Neural cell (in vitro differentiated cells): ENCODE data around the gene DTHD1. TPM values are rescaled to one million over a fixed set of nuclear protein-coding genes. Genes with fewer than 3 reads are reported as not detected.

Experiments used
- H2AFZ ChIP-seq: fragments of 200-600, 300-800 bp; sonication (generic), shearing (Covaris generic); 2 replicates; pipeline ENCODE4 v1.6.0; 2014; ENCODE audit warnings: low read depth, mild to moderate bottlenecking, antibody characterized with exemption, low read length, moderate library complexity
- H3F3A ChIP-seq: fragments of 200-600 bp; shearing (Covaris generic); 2 replicates; pipeline ENCODE4 v1.6.1; 2016; ENCODE audit warnings: mild to moderate bottlenecking, moderate library complexity, mixed read lengths, antibody characterized with exemption, low read length; ENCODE audit not compliant: insufficient read depth, poor library complexity, severe bottlenecking
- H3K27ac ChIP-seq: fragments of 200-600, 300-800 bp; sonication (generic), shearing (Covaris generic); 2 replicates; pipeline ENCODE4 v1.5.1; 2014; ENCODE audit warnings: mild to moderate bottlenecking, low read length, moderate library complexity
- H3K27me3 ChIP-seq: fragments of 300-800, 200-600 bp; sonication (generic), shearing (Covaris generic); 2 replicates; pipeline ENCODE4 v1.6.0; 2014; ENCODE audit warnings: mild to moderate bottlenecking, low read depth, low read length, moderate library complexity; ENCODE audit not compliant: insufficient read depth
- H3K36me3 ChIP-seq: fragments of 300-800, 200-600 bp; sonication (generic), shearing (Covaris generic); 2 replicates; pipeline ENCODE4 v1.5.1; 2014; ENCODE audit warnings: mild to moderate bottlenecking, antibody characterized with exemption, low read length, moderate library complexity; ENCODE audit not compliant: insufficient read depth
- H3K4me2 ChIP-seq: fragments of 300-800, 200-600 bp; sonication (generic), shearing (Covaris generic); 2 replicates; pipeline ENCODE4 v1.6.0; 2014; ENCODE audit warnings: mild to moderate bottlenecking, low read length
- H3K4me3 ChIP-seq: fragments of 300-800, 200-600 bp; sonication (generic), shearing (Covaris generic); 2 replicates; pipeline ENCODE4 v1.5.1; 2014; ENCODE audit warnings: mild to moderate bottlenecking, low read length, moderate library complexity
- H3K79me2 ChIP-seq: fragments of 200-600 bp; shearing (Covaris generic); replicated peaks from 2 replicates; pipeline ENCODE4 v1.6.0; 2014; ENCODE audit warnings: mild to moderate bottlenecking, low read length, moderate library complexity; ENCODE audit not compliant: insufficient read depth
- H3K9ac ChIP-seq: fragments of 300-800, 200-600 bp; sonication (generic), shearing (Covaris generic); 2 replicates; pipeline ENCODE4 v1.6.1; 2016; ENCODE audit warnings: mild to moderate bottlenecking, low read length, mixed read lengths
- H3K9me2 ChIP-seq: fragments of 200-600 bp; shearing (Covaris generic); 2 replicates; pipeline ENCODE4 v1.6.1; 2016; ENCODE audit warnings: mild to moderate bottlenecking, low read length, mixed read lengths; ENCODE audit not compliant: insufficient read depth
- H3K9me3 ChIP-seq: fragments of 200-600, 300-800 bp; sonication (generic), shearing (Covaris generic); 2 replicates; pipeline ENCODE4 v1.6.1; 2016; ENCODE audit warnings: mild to moderate bottlenecking, mixed run types, low read length, moderate library complexity, mixed read lengths
- H4K20me1 ChIP-seq: fragments of 200-600 bp; shearing (Covaris generic); 2 replicates; pipeline ENCODE4 v1.6.1; 2016; ENCODE audit warnings: mild to moderate bottlenecking, mixed run types; ENCODE audit not compliant: insufficient read depth
- EP300 ChIP-seq: fragments of 450-650 bp; conservative IDR thresholded peaks from 2 replicates; pipeline ENCODE4 v1.6.1; 2014; ENCODE audit warnings: antibody characterized with exemption, mild to moderate bottlenecking, moderate library complexity; ENCODE audit not compliant: poor library complexity, severe bottlenecking
- EZH2 ChIP-seq: fragments of 200-600, 300-800 bp; shearing (Covaris generic), sonication (generic); IDR thresholded peaks from 2 replicates; pipeline ENCODE4 v1.6.1; 2014; ENCODE audit warnings: antibody characterized with exemption, low read length, borderline replicate concordance, mild to moderate bottlenecking; ENCODE audit not compliant: insufficient read depth, poor library complexity, severe bottlenecking
- MXI1 ChIP-seq: fragments of 450-650 bp; conservative IDR thresholded peaks from 2 replicates; pipeline ENCODE4 v1.6.1; 2014; ENCODE audit warnings: antibody characterized with exemption, mild to moderate bottlenecking; ENCODE audit not compliant: poor library complexity, severe bottlenecking
- POLR2AphosphoS5 ChIP-seq: IDR thresholded peaks from 2 replicates; pipeline ENCODE4 v1.6.1; 2012
- RAD21 ChIP-seq: fragments of 450-650 bp; conservative IDR thresholded peaks from 2 replicates; pipeline ENCODE4 v1.6.1; 2014; ENCODE audit warnings: antibody characterized with exemption, mild to moderate bottlenecking, moderate library complexity
- SMC3 ChIP-seq: fragments of 450-650 bp; conservative IDR thresholded peaks from 2 replicates; pipeline ENCODE4 v1.6.1; 2014; ENCODE audit warnings: antibody characterized with exemption, mild to moderate bottlenecking, moderate library complexity; ENCODE audit not compliant: poor library complexity
- TAF1 ChIP-seq: IDR thresholded peaks from 2 replicates; pipeline ENCODE4 v1.6.1; 2012; ENCODE audit warnings: low read depth
- polyA plus RNA-seq: library from polyadenylated mRNA; depleted of rRNA; stranded (reverse); fragments of >200 nt; gene quantifications from 2 replicates; pipeline ENCODE4 v1.2.3, GENCODE V29; 2014
- TF ChIP-seq, protein P1 (sequence below): fragments of 450-650 bp; IDR thresholded peaks from 2 replicates; pipeline ENCODE4 v1.5.1; 2014; ENCODE audit warnings: antibody characterized with exemption, mild to moderate bottlenecking, moderate library complexity; ENCODE audit not compliant: poor library complexity, severe bottlenecking
- TF ChIP-seq, protein P2 (sequence below): IDR thresholded peaks from 2 replicates; pipeline ENCODE4 v1.6.1; 2012; ENCODE audit warnings: borderline replicate concordance

The DTHD1 gene
- polyA plus RNA-seq, 1 donor from 2014 or later = not detected

DNA sequence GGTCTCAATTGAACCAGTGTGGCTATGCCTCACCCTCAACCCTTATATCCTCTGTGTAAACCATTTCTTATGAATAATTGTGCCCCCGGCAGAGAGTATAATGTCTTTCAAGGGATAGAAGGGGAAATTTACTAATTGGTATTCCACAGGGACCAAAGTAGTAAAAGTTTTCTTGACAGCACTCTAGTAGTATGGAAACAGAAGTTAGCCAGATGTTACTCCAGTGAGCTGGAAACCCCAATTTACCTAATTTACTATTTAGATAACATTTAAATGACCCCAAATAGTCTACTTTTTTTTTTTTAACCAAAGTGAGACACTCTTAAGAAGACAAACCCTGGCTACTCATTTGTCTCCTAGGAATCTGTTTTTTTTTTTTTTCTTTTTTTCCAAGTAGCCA is 32.3 kb downstream of the DTHD1 start:
- H3K27ac ChIP-seq = no peak overlapping the region
- TF ChIP-seq, protein P1, sequence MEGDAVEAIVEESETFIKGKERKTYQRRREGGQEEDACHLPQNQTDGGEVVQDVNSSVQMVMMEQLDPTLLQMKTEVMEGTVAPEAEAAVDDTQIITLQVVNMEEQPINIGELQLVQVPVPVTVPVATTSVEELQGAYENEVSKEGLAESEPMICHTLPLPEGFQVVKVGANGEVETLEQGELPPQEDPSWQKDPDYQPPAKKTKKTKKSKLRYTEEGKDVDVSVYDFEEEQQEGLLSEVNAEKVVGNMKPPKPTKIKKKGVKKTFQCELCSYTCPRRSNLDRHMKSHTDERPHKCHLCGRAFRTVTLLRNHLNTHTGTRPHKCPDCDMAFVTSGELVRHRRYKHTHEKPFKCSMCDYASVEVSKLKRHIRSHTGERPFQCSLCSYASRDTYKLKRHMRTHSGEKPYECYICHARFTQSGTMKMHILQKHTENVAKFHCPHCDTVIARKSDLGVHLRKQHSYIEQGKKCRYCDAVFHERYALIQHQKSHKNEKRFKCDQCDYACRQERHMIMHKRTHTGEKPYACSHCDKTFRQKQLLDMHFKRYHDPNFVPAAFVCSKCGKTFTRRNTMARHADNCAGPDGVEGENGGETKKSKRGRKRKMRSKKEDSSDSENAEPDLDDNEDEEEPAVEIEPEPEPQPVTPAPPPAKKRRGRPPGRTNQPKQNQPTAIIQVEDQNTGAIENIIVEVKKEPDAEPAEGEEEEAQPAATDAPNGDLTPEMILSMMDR = no peak
- TF ChIP-seq EP300 (no peak), POLR2AphosphoS5 (no peak), TAF1 (no peak), RAD21 (no peak), MXI1 (no peak), SMC3 (no peak), EZH2 (no peak)
- TF ChIP-seq, protein P2, sequence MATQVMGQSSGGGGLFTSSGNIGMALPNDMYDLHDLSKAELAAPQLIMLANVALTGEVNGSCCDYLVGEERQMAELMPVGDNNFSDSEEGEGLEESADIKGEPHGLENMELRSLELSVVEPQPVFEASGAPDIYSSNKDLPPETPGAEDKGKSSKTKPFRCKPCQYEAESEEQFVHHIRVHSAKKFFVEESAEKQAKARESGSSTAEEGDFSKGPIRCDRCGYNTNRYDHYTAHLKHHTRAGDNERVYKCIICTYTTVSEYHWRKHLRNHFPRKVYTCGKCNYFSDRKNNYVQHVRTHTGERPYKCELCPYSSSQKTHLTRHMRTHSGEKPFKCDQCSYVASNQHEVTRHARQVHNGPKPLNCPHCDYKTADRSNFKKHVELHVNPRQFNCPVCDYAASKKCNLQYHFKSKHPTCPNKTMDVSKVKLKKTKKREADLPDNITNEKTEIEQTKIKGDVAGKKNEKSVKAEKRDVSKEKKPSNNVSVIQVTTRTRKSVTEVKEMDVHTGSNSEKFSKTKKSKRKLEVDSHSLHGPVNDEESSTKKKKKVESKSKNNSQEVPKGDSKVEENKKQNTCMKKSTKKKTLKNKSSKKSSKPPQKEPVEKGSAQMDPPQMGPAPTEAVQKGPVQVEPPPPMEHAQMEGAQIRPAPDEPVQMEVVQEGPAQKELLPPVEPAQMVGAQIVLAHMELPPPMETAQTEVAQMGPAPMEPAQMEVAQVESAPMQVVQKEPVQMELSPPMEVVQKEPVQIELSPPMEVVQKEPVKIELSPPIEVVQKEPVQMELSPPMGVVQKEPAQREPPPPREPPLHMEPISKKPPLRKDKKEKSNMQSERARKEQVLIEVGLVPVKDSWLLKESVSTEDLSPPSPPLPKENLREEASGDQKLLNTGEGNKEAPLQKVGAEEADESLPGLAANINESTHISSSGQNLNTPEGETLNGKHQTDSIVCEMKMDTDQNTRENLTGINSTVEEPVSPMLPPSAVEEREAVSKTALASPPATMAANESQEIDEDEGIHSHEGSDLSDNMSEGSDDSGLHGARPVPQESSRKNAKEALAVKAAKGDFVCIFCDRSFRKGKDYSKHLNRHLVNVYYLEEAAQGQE = no peak
- no peak overlapping the region for H3K4me2 ChIP-seq
- H2AFZ ChIP-seq = no peak overlapping the region
- H3K27me3 ChIP-seq = no peaks in the 10 kb centered on the region
- no peaks in the 10 kb centered on the region for H3K9me3 ChIP-seq
- H3K9me2 ChIP-seq = no peaks in the 10 kb centered on the region
- H3K79me2 ChIP-seq = no peaks in the 10 kb centered on the region
- H3K4me3 ChIP-seq = no peak overlapping the region
- H3K9ac ChIP-seq = no peak overlapping the region
- H3F3A ChIP-seq = no peaks in the 10 kb centered on the region
- no peaks in the 10 kb centered on the region for H4K20me1 ChIP-seq
- no peaks in the 10 kb centered on the region for H3K36me3 ChIP-seq

DNA sequence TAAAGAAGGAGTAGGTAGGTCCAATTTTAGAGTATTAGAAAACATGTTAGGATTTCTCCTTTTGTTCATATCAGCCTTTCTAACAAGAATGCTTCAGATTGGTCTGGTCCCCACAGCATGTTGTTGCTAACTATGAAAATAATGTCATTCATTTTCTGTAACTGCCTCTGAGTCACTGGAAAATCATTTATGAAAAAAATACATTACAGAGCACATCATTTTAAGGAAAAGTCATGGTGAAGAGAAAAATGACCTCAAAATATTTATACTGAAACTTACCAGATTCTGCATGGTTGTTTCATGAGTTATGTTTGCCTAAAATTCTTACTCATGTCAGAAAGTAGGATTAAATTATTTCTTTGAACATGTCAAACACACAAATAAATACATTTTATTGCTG is 35.2 kb downstream of the DTHD1 start:
- no peaks in the 10 kb centered on the region for H3K36me3 ChIP-seq
- H3K9me3 ChIP-seq = no peaks in the 10 kb centered on the region
- no peaks in the 10 kb centered on the region for H3F3A ChIP-seq
- no peaks in the 10 kb centered on the region for H4K20me1 ChIP-seq
- no peak overlapping the region for H3K4me2 ChIP-seq
- H3K9ac ChIP-seq = no peak overlapping the region
- H3K27me3 ChIP-seq = no peaks in the 10 kb centered on the region
- no peaks in the 10 kb centered on the region for H3K9me2 ChIP-seq
- H2AFZ ChIP-seq = no peak overlapping the region
- TF ChIP-seq, protein P2 = no peak
- TF ChIP-seq SMC3 = no peak
- no peak overlapping the region for H3K4me3 ChIP-seq
- H3K79me2 ChIP-seq = no peaks in the 10 kb centered on the region
- no peak overlapping the region for H3K27ac ChIP-seq
